Ovary (tissue), 9 donors: ENCODE data around the gene RASGRP1. TPM values are rescaled to one million over a fixed set of nuclear protein-coding genes. Genes with fewer than 3 reads are reported as not detected.

Experiments
- DNase-seq, 5 donors: peaks; one replicate each; pipeline ENCODE4 v3.0.0-alpha.2; 2019 to 2020
- H3K27ac ChIP-seq, 2 donors: fragments of 200-600 bp; one replicate each; pipeline versions ENCODE4 v1.5.1 to v1.8.0; 2019 to 2022
- H3K27me3 ChIP-seq: fragments of 200-600 bp; one replicate; pipeline ENCODE4 v1.8.0; 2022
- H3K36me3 ChIP-seq: fragments of 200-600 bp; sonication (generic); one replicate; pipeline ENCODE4 v1.5.1; 2019
- H3K4me1 ChIP-seq: one replicate; pipeline ENCODE4 v1.8.1; 2013; ENCODE audit warnings: mild to moderate bottlenecking, moderate library complexity; ENCODE audit not compliant: insufficient read depth
- H3K4me3 ChIP-seq: fragments of 200-600 bp; sonication (generic); one replicate; pipeline ENCODE4 v1.5.1; 2017
- H3K9me3 ChIP-seq, 2 donors: fragments of 200-600 bp in 1 of 2; sonication (generic) in 1 of 2; one replicate each; pipeline versions ENCODE4 v1.5.1 to v1.8.1; 2013 to 2019; ENCODE audit warnings: mild to moderate bottlenecking in 1 of 2, moderate library complexity in 1 of 2
- CTCF ChIP-seq, 3 donors: fragments of 450-650 bp in 2 of 3; fragments of 200-600 bp in 1 of 3; IDR thresholded peaks; one replicate each; pipeline versions ENCODE4 v1.5.1 to v1.8.0; 2016 to 2022; ENCODE audit warnings: antibody characterized with exemption in 3 of 3, mild to moderate bottlenecking in 1 of 3
- EP300 ChIP-seq: sonication (generic); formaldehyde crosslinking; IDR thresholded peaks from one replicate; pipeline ENCODE4 v1.6.1; 2017; ENCODE audit warnings: antibody characterized with exemption
- POLR2A ChIP-seq: fragments of 450-650 bp; IDR thresholded peaks from one replicate; pipeline ENCODE4 v1.6.1; 2017; ENCODE audit warnings: antibody characterized with exemption, mild to moderate bottlenecking, moderate library complexity
- whole genome bisulfite sequencing, 3 donors: extraction: QIAGEN DNeasy Blood & Tissue Kit in 1 of 3; methylation state at CpG; one replicate each; pipeline versions ENCODE4 v1.1.5 to v1.1.7; 2013 to 2017; 5-methylcytosine and 5-hydroxymethylcytosine counted together
- intact Hi-C, 4 donors: fragments of 100-400 bp; cut with DNase I; formaldehyde crosslinking; loops; one replicate each; pipeline versions ENCODE4 v1.11.0 to v1.15.1; 2022 to 2023
- polyA plus RNA-seq, 2 donors: library from polyadenylated mRNA; stranded (reverse); fragments of 200-250 nt in 1 of 2; fragments of 350-450 nt in 1 of 2; fragmentation: Illumina TruSeq in 1 of 2; extraction: RNeasy Lipid Tissue Mini Kit (QIAGEN cat#74804) in 1 of 2; gene quantifications; one replicate each; pipeline ENCODE4 v1.2.3, GENCODE V29; 2013 to 2014
- total RNA-seq, 7 donors: library from RNA; depleted of rRNA in 2 of 7; stranded (reverse); fragments of >200 nt in 2 of 7; fragmentation: NEBNext Ultra II Directional in 3 of 7; extraction: Animal tissue kit (Norgen Biotek cat#: 25700) in 3 of 7; gene quantifications; one replicate each; pipeline versions ENCODE4 v1.1.0 to v1.2.4, GENCODE V29; 2016 to 2023
- donor health status: DM: no; HTN: no; CAD: no; lungs with moderate emphysema.
- donor health status: DM: no; HTN: no; CAD: no.
- donor health status: Bipolar disorder and iron deficiency.
- donor health status: DM: yes; HTN: yes; CAD: no.
- donor health status: DM: no; HTN: no; CAD: no.
- donor health status: DM: yes; HTN: yes; CAD: no.

RASGRP1 gene
- total and polyA plus RNA-seq, 9 donors, result 0.13 to 15.5 (median 1.0) TPM

- WGBS, 3 donors, result 46 to 55% (median 46%) methylated on average over 2 of the region's 2 CpGs
- no peaks in the 10 kb centered on the region for H3K27me3 ChIP-seq
- H3K27ac ChIP-seq, result no peak overlapping the region
- intact Hi-C loops, result no loop called here
- no peaks in the 10 kb centered on the region for H3K9me3 ChIP-seq
- no peaks in the 10 kb centered on the region for H3K4me1 ChIP-seq
- H3K4me3 ChIP-seq, result no peak overlapping the region
- H3K36me3 ChIP-seq, result no peaks in the 10 kb centered on the region
- TF ChIP-seq CTCF (IDR thresholded peaks at IDR 0.05) (no peak), POLR2A (no peak), EP300 (no peak)
- no peak for DNase-seq
Measured at GRCh38 chr15:38517312-38517975, 47.2 kb downstream of the RASGRP1 start.

- no peaks in the 10 kb centered on the region for H3K4me1 ChIP-seq
- TF ChIP-seq EP300 (no peak), CTCF (IDR thresholded peaks at IDR 0.05) (no peak), POLR2A (no peak)
- H3K27me3 ChIP-seq, result no peaks in the 10 kb centered on the region
- intact Hi-C loops, result no loop called here
- no peak overlapping the region for H3K27ac ChIP-seq
- DNase-seq, result no peak
- no peaks in the 10 kb centered on the region for H3K36me3 ChIP-seq
- 68 to 74% (median 70%) methylated on average over 5 of the region's 5 CpGs for WGBS, 3 donors
- H3K9me3 ChIP-seq, result no peaks in the 10 kb centered on the region
- H3K4me3 ChIP-seq, result no peak overlapping the region
Measured at GRCh38 chr15:38516626-38517025, 48.0 kb downstream of the RASGRP1 start.

- Histone ChIP-seq H3K27me3 (no peaks in the 10 kb centered on the region), H3K4me3 (no peak overlapping the region), H3K4me1 (no peaks in the 10 kb centered on the region), H3K36me3 (no peaks in the 10 kb centered on the region), H3K27ac (no peak overlapping the region), H3K9me3 (no peaks in the 10 kb centered on the region)
- intact Hi-C loops, result no loop called here
- TF ChIP-seq CTCF (IDR thresholded peaks at IDR 0.05), result no peak
- no peak for TF ChIP-seq POLR2A
- no peak for TF ChIP-seq EP300
- no peak for DNase-seq
- WGBS, 3 donors, result 41 to 56% (median 53%) methylated on average over 2 of the region's 2 CpGs
Measured at GRCh38 chr15:38514601-38515000, 50.0 kb downstream of the RASGRP1 start.

- Histone ChIP-seq H3K4me1 (no peaks in the 10 kb centered on the region), H3K4me3 (no peak overlapping the region), H3K27me3 (no peaks in the 10 kb centered on the region), H3K9me3 (no peaks in the 10 kb centered on the region), H3K27ac (no peak overlapping the region), H3K36me3 (no peaks in the 10 kb centered on the region)
- 78 to 95% (median 82%) methylated on average over 1 of the region's 1 CpG for WGBS, 3 donors
- intact Hi-C loops, result no loop called here
- no peak for TF ChIP-seq EP300
- TF ChIP-seq CTCF (IDR thresholded peaks at IDR 0.05), result no peak
- no peak for TF ChIP-seq POLR2A
- no peak for DNase-seq
Measured at GRCh38 chr15:38512901-38513300, 51.7 kb downstream of the RASGRP1 start.
